ENCODE data around the gene DYNC1I1. TPM values are rescaled to one million over a fixed set of nuclear protein-coding genes. Genes with fewer than 3 reads are reported as not detected.

Gene DYNC1I1
- total and polyA plus RNA-seq, 2 of the 4 experiments (the other 2 are of a cell fraction): under 0.01 to 0.15 TPM

DNA sequence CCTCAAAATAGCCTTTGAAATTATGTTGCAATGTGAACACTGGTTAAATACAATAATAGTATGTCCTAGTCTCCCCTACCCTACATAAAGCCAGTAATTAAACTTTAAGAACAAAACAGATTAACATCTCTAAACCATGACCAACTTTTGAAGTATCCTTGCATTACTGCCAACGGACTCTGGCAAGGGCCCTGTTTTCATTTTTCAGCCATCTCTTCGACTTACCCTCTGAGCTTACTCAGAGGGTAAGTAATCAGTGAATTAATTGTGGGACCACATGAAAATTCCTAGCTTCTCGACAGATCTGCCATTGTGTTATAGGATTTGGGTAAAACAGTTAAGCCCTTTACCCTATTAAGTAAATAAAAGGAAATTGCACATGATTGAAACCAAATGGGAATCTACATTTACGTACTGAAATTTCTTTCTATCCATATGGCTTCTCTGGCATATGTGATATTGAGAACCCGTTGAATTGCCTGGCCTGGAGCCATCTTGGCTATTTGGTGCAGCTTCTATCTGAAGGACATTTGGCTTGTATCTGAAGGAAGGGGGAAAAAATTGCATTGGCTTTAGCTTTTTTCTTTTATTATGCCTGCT is 39.6 kb downstream of the DYNC1I1 start:
- Histone ChIP-seq H3K18ac (ENCODE audit: low read depth, low read length) (no peak overlapping the region), H3K36me3 (ENCODE audit: control insufficient read depth, insufficient read depth, low read length) (no peaks in the 10 kb centered on the region), H3K27me3 (ENCODE audit: control insufficient read depth, insufficient read depth, low read length) (no peaks in the 10 kb centered on the region), H3K14ac (replicated peaks; ENCODE audit: low read depth, low read length) (no peak overlapping the region), H3K4ac (ENCODE audit: low read depth, low read length) (no peak overlapping the region), H3K4me2 (ENCODE audit: low read depth, low read length) (no peak overlapping the region), H3K56ac (ENCODE audit: extremely low read depth, insufficient read depth, low read length) (no peak overlapping the region), H3K9me3 (ENCODE audit: control insufficient read depth, insufficient read depth, low read length) (no peaks in the 10 kb centered on the region), H2BK15ac (ENCODE audit: low read depth, low read length) (no peak overlapping the region), H2AK9ac (replicated peaks; ENCODE audit: low read depth, low read length, poor library complexity) (no peak overlapping the region), H3K27ac (ENCODE audit: insufficient read depth, low read length) (no peak overlapping the region), H3K9ac (ENCODE audit: low read depth, low read length) (no peak overlapping the region), H3K79me1 (ENCODE audit: low read depth in 1 of 2, low read length in 2 of 2) (no peaks in the 10 kb centered on the region), H4K8ac (ENCODE audit: low read depth in 2 of 2, low read length in 2 of 2) (no peak overlapping the region), H2BK20ac (ENCODE audit: low read depth, low read length) (no peak overlapping the region), H3K23ac (ENCODE audit: low read depth, low read length) (no peak overlapping the region), H2BK5ac (ENCODE audit: low read depth, low read length, poor library complexity, severe bottlenecking) (no peak overlapping the region), H2AK5ac (ENCODE audit: low read depth, low read length) (no peak overlapping the region), H4K91ac (ENCODE audit: insufficient read depth, low read depth, low read length) (no peak overlapping the region), H4K5ac (ENCODE audit: low read depth, low read length) (no peak overlapping the region), H2BK120ac (ENCODE audit: low read depth, low read length) (no peak overlapping the region), H3K9me1 (ENCODE audit: insufficient read depth, low read length) (no peaks in the 10 kb centered on the region), H2AFZ (replicated peaks; ENCODE audit: low read length, poor library complexity) (no peak overlapping the region), H4K20me1 (ENCODE audit: insufficient read depth, low read length) (no peaks in the 10 kb centered on the region), H3K4me1 (ENCODE audit: control insufficient read depth, insufficient read depth, low read length) (no peaks in the 10 kb centered on the region), H3K4me3 (ENCODE audit: insufficient read depth, low read depth, low read length) (no peak overlapping the region)
- ATAC-seq (ENCODE audit: low read depth) (no peak), DNase-seq (no peak)
- POLR2A ChIA-PET (ENCODE audit: unreplicated experiment): no interaction called here
- CTCF ChIA-PET: interaction anchor here (1.2 kb wide), 1 partner anchor 12 kb away, joined by 3 read pairs; no protein-coding TSS in a partner anchor
- in situ Hi-C loops (cut with MboI; ENCODE audit: low sequenced_read_pairs) (no loop called here), intact Hi-C loops (cut with micrococcal nuclease) (no loop called here), dilution Hi-C loops (cut with HindIII; ENCODE audit: low sequenced_read_pairs, unreplicated experiment) (no loop called here)
- no CpG with 5 or more reads among the region's 5 CpGs for WGBS, 2 experiments (ENCODE audit: extremely low coverage in 2 of 2, insufficient read length in 1 of 2)
- no TSS peak for BruUV-seq (replicated peaks)
- TF ChIP-seq RFX5 (IDR thresholded peaks at IDR 0.05; ENCODE audit: low read depth, low read length) (no peak), FOS (IDR thresholded peaks at IDR 0.05; ENCODE audit: low read depth, low read length) (no peak), MXI1 (IDR thresholded peaks at IDR 0.05; ENCODE audit: borderline replicate concordance, low read depth, low read length) (no peak)
